Neutrophil (primary cell): ENCODE measurements around the gene MMP24OS.

ENCODE experiments used
- H3K27ac ChIP-seq: fragments of 200-600 bp; sonication (generic); 2 replicates; pipeline ENCODE4 v1.5.1; 2016; ENCODE audit warnings: mild to moderate bottlenecking, moderate library complexity
- H3K27me3 ChIP-seq: fragments of 200-600 bp; sonication (generic); 2 replicates; pipeline ENCODE4 v1.6.0; 2016; ENCODE audit warnings: mild to moderate bottlenecking
- H3K36me3 ChIP-seq: fragments of 200-600 bp; sonication (generic); 2 replicates; pipeline ENCODE4 v1.5.1; 2017
- H3K4me1 ChIP-seq, 2 experiments: fragments of 200-600 bp in 1 of 2; sonication (generic) in 1 of 2; 1 replicate in 1 of 2; 2 replicates in 1 of 2; pipeline versions ENCODE4 v1.5.1 to v1.6.1; 2013 to 2016; ENCODE audit warnings: low read depth in 1 of 2, low read length in 1 of 2, mild to moderate bottlenecking in 1 of 2, moderate library complexity in 1 of 2; ENCODE audit not compliant: control insufficient read depth in 1 of 2, insufficient read depth in 1 of 2
- H3K4me3 ChIP-seq, 2 experiments: fragments of 200-600 bp in 1 of 2; sonication (generic) in 1 of 2; 1 replicate in 1 of 2; 2 replicates in 1 of 2; pipeline ENCODE4 v1.5.1; 2013 to 2016; ENCODE audit warnings: low read depth in 1 of 2, low read length in 1 of 2, mild to moderate bottlenecking in 1 of 2, moderate library complexity in 1 of 2
- H3K9me3 ChIP-seq: fragments of 200-600 bp; sonication (generic); 2 replicates; pipeline ENCODE4 v1.5.1; 2016
- TF ChIP-seq, protein P1 (sequence below): fragments of 200-600 bp; sonication (generic); IDR thresholded peaks from 2 replicates; pipeline ENCODE4 v1.5.1; 2016; ENCODE audit warnings: antibody characterized with exemption

Gene MMP24OS

DNA sequence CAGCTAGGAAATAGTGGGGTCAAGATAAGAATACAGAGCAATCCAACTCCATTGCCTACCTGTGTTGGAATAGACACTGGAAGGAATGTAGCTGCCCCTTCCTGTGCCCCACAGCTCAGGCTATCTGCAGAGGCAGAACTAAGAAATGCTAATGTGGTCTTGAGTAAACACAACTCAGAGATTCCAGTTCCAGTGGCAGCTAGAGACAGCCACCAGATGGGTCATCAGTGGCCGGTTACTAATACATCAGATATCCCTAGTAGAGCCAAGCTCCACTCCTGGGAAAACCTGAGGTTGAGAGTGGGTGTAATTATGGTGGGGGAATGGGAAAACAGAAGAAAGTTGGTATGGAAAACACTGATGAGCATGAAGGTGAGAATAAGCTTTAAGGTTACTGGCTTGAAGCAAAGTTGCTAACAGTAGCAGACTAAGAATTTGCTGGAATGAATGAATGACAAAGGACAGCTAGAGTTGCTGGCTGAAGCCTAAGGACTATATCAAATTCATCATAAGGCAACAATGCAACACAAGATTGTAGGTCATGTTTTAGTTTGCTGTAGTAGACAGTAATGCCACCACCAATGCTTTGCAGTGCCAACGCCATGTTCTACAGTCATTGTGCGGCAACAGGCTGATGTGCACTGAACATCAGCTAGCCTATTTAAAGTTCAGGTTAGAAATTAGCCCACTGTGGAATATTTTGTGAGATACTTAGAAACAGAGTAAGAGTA lies 42.6 kb upstream of the MMP24OS start:
- Histone ChIP-seq H3K27me3 (no peaks in the 10 kb centered on the region), H3K27ac (no peak overlapping the region), H3K4me3 (no peak overlapping the region), H3K4me1 (no peaks in the 10 kb centered on the region), H3K9me3 (no peaks in the 10 kb centered on the region), H3K36me3 (no peaks in the 10 kb centered on the region)
- TF ChIP-seq, protein P1, sequence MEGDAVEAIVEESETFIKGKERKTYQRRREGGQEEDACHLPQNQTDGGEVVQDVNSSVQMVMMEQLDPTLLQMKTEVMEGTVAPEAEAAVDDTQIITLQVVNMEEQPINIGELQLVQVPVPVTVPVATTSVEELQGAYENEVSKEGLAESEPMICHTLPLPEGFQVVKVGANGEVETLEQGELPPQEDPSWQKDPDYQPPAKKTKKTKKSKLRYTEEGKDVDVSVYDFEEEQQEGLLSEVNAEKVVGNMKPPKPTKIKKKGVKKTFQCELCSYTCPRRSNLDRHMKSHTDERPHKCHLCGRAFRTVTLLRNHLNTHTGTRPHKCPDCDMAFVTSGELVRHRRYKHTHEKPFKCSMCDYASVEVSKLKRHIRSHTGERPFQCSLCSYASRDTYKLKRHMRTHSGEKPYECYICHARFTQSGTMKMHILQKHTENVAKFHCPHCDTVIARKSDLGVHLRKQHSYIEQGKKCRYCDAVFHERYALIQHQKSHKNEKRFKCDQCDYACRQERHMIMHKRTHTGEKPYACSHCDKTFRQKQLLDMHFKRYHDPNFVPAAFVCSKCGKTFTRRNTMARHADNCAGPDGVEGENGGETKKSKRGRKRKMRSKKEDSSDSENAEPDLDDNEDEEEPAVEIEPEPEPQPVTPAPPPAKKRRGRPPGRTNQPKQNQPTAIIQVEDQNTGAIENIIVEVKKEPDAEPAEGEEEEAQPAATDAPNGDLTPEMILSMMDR: no peak

DNA sequence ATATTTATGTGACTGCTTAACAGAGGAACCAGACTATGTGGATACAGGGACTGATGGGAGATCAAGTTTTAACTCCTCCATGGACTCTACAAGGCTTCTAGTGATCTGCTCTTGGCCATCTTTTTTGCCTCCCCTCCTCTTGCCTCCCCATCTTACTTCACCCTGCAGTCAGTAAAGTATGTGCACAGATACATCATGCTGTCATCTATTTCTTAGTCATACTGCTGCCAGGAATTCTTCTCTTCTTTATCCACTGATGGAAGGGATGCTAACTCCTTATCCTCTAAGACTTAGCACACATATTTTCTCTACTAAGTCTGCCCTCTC lies 41.9 kb upstream of the MMP24OS start:
- H3K9me3 ChIP-seq: no peaks in the 10 kb centered on the region
- TF ChIP-seq, protein P1: no peak
- H3K4me3 ChIP-seq: no peak overlapping the region
- H3K36me3 ChIP-seq: no peaks in the 10 kb centered on the region
- H3K27ac ChIP-seq: no peak overlapping the region
- no peaks in the 10 kb centered on the region for H3K27me3 ChIP-seq
- no peaks in the 10 kb centered on the region for H3K4me1 ChIP-seq

DNA sequence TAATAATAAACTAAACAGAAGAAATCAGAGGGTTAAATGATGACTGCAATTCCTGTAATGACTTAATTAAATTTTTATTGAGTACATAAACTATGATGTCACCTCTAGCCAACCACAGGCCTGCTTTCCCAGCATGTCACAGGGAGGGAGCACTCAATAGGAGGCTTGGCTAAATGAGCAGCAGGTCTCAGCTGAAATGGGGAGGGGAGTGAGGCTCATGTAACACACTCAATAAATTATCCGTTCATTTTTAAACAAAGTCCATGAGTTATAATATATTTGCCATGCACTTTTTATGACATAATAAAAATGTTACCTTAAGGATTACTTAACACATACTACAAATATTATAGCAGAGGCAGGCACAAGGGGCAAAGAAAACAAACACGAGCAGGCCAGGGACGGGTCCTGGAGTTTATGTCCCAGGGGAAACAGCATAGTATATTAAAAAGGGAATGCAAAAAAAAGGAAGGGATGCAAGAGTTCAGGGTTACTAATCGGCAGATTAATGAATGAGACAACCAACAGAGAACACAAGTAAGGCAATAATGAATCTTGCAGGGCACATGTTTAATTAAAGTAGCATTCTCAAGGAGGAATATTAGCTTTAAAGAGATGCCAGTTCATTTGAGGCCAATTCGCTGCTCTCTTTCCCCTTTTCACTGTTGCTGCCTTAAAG lies 41.4 kb upstream of the MMP24OS start:
- Histone ChIP-seq H3K27ac (no peak overlapping the region), H3K4me3 (no peak overlapping the region), H3K9me3 (no peaks in the 10 kb centered on the region), H3K36me3 (no peaks in the 10 kb centered on the region), H3K27me3 (no peaks in the 10 kb centered on the region), H3K4me1 (no peaks in the 10 kb centered on the region)
- TF ChIP-seq, protein P1: no peak

DNA sequence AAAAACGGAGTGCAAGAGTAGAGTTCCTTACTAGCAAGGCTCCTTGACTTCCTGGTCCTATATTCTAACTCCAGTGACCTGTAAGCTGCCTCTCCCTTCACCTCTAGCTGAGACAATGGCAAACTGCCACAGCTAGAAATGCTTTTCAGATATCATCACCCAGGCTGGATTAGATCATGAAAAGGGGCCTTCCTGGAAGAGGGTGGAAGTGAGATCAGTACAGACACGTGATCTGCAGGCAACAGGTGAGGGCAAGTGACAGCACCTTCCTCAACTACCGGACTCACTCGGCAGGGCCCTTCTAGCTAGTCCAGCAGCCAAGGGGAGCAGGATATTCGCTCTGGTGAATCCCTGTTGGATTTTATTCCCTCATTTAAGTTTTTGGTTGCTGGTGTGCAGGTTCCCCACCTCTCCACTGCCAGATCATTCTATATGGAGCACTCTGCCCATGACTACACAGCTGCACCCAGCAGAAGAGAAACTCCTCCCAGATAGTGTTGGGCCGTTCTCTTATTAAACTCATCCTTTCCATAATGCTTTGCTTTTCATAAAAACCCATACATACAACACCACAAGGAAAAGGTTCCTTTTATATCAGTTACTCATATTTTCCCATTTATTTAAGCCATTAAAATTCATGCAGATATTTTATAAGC lies 40.7 kb upstream of the MMP24OS start:
- H3K4me3 ChIP-seq: no peak overlapping the region
- H3K9me3 ChIP-seq: no peaks in the 10 kb centered on the region
- H3K4me1 ChIP-seq: no peaks in the 10 kb centered on the region
- H3K27me3 ChIP-seq: no peaks in the 10 kb centered on the region
- no peak overlapping the region for H3K27ac ChIP-seq
- TF ChIP-seq, protein P1: no peak
- no peaks in the 10 kb centered on the region for H3K36me3 ChIP-seq

DNA sequence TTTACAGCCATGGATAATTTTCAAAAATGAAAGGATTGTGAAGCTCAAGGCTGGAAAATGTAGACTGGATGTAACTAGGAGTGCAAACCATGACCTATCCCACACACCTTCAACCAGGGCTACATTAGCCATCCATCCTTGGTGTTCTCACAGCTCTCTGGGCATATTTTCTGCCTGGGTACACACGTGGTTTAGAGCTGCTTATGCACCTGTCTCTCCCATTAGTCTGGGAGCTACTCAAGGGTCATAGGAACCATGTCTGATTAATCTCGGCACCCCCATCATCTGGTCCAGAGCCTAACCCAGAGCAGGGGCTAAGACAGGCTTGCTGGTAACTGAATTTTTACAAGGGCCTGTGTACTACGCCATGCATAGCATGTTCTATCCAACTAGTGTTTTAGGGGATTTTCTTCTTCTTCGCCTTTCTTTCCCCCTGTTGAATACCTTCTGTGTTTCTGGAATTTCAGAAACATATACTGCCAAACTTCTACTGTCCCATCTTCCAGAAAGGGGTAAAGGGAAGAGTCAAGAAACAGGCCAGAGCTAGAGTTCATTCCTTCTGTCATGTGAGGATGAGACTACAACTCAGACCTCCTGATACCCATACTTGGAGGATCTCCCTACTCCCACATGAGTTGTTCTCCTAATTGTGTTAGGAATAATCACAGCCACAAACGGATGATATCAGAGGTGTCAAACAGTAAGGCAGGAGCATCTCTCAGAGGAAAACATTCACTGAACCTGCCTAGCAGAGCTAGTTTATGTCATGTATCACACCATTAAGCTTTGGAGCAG lies 39.7 kb upstream of the MMP24OS start:
- H3K9me3 ChIP-seq: no peaks in the 10 kb centered on the region
- H3K4me1 ChIP-seq: no peaks in the 10 kb centered on the region
- H3K36me3 ChIP-seq: no peaks in the 10 kb centered on the region
- no peak overlapping the region for H3K4me3 ChIP-seq
- TF ChIP-seq, protein P1: no peak
- no peaks in the 10 kb centered on the region for H3K27me3 ChIP-seq
- H3K27ac ChIP-seq: no peak overlapping the region
